HG03025 (cell line): Measurements from ENCODE around the gene CTNNA3.

Experiments
- ATAC-seq: cut with Tn5 transposase; IDR thresholded peaks from one replicate; pipeline ENCODE4 v1.9.1; 2021; ENCODE audit warnings: mild to moderate bottlenecking, moderate library complexity; ENCODE audit not compliant: unreplicated experiment, low FRiP score

Gene CTNNA3

DNA sequence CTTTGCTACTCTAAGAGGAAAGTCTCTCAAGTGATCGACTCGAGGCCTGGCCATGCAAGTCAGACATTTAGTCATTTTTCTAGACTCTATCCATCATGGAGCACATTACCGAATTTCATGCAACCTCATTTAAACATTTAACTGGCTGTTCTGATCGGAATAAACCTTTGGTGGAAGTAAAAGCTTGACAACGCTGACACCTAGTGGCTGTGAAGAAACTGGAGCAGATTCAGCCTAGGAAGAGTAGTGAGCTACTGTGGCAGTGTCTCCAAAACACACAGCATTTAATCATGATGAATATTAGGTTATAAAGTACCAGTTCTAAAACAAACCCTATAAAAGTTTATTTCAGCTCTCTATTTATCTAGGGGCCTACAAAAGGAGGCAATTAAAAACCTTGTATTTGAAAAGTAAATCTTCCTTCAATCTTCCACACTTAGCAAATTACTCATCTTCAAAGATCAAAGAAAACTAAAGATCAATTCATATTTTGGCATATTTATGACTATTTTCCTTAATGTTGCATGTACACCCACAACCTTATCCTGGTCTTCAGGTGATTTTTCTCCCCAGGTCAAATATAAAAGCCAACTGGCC lies 175.0 kb downstream of the CTNNA3 start:
- ATAC-seq, result peak; percentile 84

- no peak for ATAC-seq
Measured at GRCh38 chr10:67519434-67519833, 176.6 kb downstream of the CTNNA3 start.

DNA sequence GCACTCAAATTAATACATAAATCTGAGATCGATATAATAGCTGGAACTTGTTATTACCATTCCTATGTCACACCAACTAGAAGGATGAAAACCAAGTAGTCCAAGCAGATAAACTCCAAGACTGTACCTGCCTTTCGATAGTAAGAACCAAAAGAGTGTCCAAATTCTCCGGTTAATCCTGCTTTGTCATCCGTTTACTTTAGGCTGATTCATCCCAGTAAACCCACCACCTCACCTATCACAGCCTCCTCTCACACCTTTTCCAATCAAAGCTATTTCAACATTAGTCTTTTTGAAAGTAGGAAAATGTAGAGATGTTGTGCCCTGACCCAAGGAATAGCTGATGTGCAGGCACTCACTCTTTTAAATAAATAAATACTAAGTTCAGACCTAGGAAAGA lies 177.2 kb downstream of the CTNNA3 start:
- ATAC-seq, result no peak

DNA sequence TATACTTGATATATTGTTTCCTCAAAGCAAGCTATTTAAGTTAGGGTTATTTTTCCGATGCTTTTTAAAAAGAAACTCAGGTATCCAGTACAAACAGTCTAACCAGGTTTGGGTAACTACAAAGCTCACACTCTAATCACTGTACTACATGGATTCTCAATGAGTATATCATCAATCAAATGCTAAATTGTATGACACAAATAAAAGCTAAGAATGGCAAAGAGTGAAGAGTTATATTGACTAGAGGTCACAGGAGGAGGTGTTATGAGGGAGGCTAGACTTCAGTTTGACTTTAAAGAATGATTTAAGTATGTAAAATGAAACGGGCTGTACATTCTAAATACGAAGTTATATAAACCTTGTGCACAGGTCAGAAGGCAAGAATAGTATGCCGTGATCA lies 178.0 kb downstream of the CTNNA3 start:
- no peak for ATAC-seq

GRCh38 chr10:67506757-67507091 lies 189.3 kb downstream of the CTNNA3 start:
- no peak for ATAC-seq

GRCh38 chr10:67506083-67506756 lies 189.8 kb downstream of the CTNNA3 start:
- ATAC-seq, result no peak

DNA sequence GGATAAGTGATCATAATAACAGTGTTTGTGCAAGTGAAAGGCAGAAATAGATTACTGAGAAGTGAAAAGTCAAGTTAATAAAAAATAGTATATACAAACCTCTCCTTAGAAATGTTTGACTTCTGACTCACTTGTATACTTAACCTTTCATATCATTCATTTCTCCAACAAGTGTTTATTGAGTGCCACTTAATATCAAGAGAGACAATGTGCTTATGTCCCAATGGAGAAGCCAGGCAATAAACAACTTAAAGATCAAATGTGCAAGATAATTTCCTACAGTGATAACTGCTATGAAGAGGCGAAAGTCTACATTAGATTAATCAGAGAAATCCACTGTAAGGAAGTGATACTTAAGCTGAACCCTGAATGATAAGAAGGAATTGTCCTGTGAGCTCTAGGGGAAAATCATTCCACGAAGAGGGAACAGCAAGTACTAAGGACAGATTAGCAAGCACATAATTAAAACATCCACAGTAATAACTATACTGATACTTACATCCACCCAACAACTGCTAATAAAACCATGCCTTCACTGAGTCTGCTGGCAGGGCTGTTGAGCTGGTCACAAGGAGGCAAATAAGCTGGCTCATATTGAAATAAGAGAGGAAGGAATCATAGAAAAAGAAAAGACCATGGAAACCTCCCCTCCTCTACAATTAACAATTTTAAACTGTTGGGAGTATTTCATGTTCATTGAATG lies 203.5 kb downstream of the CTNNA3 start:
- ATAC-seq, result no peak

GRCh38 chr10:67487906-67488619 lies 207.9 kb downstream of the CTNNA3 start:
- no peak for ATAC-seq

DNA sequence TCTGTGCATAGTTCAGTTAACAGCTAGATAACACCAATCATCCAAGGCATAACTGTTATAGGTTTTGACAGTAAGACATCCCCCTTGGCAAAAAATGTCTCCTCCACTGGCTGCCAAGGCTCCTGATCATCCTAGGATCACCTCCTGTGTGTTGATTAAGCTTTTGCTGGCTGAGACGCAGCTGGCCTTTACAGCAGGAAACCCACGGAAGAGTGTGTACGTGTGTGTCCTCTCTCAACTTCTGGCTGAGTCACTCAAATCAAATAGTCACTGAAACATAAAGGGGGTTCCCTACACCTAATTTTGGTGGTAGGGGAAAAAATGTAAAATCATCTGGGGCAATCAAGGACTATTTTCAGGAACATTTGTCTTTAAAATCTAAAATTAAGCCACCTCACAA lies 208.8 kb downstream of the CTNNA3 start:
- no peak for ATAC-seq

DNA sequence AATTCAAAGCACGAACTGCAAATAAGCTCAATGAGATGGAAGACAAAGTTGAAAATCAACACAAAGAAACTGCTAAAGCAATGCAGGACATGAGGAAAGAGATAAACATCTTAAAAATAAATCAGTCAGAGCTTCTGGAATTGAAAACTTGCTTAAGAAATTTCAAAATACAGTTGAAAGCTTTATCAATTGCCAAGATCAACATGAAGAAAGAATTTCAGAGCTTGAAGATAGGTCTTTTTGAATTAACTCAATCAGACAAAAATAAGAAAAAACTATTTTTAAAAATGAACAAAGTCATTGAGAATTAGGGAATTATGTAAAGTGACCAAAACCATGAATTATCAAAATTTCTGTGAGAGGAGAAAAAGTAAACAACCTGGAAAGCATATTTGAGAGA lies 218.1 kb downstream of the CTNNA3 start:
- ATAC-seq, result no peak

GRCh38 chr10:67476201-67476600 lies 219.8 kb downstream of the CTNNA3 start:
- ATAC-seq, result no peak

DNA sequence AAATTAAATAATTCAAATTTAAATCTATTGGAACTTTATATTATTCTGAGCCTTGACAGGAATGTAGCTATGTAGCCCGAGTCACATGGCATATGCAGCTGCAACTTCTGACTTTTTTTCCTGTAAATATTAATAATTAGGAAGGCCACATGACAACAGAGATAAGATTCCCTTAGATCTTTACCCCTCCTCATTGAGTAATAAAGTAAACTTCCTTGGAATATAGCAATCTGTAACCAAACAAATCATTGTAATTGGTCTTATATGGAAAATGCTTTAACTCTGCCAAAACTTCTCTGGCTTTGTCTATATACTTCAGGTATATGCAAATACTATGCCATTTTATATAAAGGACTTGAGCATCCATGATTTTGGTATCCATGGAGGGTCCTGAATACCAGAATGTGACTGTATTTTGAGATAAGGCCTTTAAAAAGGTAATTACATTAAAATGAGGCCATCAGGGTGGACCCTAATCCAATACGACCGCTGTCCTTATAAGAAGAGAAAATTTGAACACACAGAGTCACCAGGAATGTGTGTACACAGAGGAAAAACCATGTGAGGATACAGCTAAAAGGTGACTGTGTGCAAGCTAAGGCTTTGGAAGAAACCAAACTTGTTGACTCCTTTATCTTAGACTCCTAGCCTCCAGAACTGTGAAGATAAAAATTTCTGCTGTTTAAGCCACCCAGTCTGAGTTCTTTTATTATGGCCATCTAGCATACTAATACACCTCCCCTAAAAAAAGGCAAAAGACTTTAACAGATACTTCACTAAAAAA lies 222.0 kb downstream of the CTNNA3 start:
- ATAC-seq, result no peak

GRCh38 chr10:67471022-67471421 lies 225.0 kb downstream of the CTNNA3 start:
- no peak for ATAC-seq

- no peak for ATAC-seq
Measured at GRCh38 chr10:67464278-67464677, 231.7 kb downstream of the CTNNA3 start.

DNA sequence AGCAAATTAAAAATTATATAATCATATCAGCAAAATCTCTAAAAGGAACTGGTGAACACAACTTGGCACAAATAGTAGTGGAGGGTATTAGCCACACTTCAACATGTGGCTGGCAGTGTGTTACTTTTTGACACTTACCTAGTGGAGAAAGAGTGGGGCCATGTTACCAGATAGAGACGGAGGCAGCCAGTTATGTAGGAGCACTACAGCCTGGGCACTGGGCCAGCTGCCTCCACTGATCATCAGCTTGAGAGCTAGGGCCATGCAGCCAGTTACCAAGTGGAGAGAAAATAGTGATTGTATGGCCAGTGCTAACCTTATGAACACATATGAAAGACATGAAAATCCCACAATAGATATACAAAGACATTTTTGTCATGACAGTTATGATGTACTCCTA lies 243.1 kb downstream of the CTNNA3 start:
- no peak for ATAC-seq

GRCh38 chr10:67438605-67439304 lies 257.2 kb downstream of the CTNNA3 start:
- no peak for ATAC-seq

DNA sequence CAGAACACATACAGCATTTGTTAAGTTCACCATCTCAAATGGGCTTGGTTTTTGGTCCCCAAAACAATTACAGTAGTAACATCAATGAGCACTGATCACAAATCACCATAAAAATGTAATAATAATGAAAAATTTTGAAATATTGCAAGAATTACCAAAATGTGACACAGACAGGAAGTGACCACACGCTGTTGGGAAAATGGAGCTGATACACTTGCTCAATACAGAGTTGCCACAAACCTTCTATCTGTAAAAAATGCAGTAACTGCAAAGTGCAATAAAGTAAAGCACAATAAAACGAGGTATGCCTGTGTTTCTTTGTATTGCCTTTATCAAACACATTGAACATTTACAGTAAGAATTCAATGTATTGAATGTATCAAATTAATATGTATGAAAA lies 262.7 kb downstream of the CTNNA3 start:
- ATAC-seq, result no peak

DNA sequence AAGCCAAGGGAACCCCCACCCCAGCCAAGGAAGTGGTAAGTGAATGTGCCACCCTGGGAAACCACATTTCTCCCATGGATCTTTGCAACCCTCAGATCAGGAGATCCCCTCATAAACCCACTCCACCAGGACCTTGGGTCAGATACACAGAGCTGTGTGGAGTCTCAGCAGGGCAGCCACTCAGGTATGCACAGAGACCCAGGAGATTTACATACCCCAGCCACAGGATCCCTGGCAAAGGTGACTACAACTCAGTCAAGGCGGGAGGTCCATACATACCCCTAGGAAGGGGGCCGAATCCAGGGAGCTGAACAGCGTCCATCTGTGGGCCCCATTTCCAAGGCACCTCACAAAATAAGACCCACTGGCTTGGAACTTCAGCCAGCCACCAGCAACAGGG lies 293.4 kb downstream of the CTNNA3 start:
- ATAC-seq, result no peak

DNA sequence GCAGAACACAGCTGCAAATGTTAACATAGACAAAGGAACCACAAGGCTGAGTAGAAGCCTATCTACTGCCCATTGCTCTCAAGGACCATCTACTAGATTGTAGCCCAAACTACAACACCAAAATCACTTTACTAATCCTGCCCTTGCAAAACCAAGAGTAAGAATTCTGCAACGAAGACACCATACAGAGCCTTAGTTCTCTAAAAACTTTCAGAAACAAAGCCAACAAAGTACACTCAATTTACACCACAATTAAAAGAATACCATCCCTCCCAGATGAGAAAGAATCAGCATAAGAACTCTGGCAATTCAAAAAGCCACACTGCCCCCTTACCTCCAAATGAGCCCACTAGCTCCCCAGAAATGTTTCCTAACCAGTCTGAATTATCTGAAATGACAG lies 294.3 kb downstream of the CTNNA3 start:
- ATAC-seq, result no peak
